Stomach (tissue), 9 donors: ENCODE measurements around the gene IL1R2. TPM values are rescaled to one million over a fixed set of nuclear protein-coding genes. Genes with fewer than 3 reads are reported as not detected.

Source experiments
- DNase-seq, 2 donors: peaks; one replicate each; pipeline versions ENCODE4 v3.0.0 to v3.0.0-alpha.2; 2013 to 2019
- H3K27ac ChIP-seq, 5 donors: fragments of 200-600 bp in 4 of 5; sonication (generic) in 4 of 5; one replicate each; pipeline ENCODE4 v1.5.1; 2013 to 2019; ENCODE audit warnings: mild to moderate bottlenecking in 1 of 5, moderate library complexity in 1 of 5
- H3K27me3 ChIP-seq, 3 donors: fragments of 200-600 bp; sonication (generic); one replicate each; pipeline ENCODE4 v1.5.1; 2017 to 2019; ENCODE audit warnings: mixed run types in 1 of 3
- H3K36me3 ChIP-seq, 4 donors: fragments of 200-600 bp; sonication (generic); 1 replicate in 3 of 4; 2 replicates in 1 of 4; pipeline ENCODE4 v1.5.1; 2016 to 2019
- H3K4me1 ChIP-seq, 4 donors: fragments of 200-600 bp; sonication (generic); one replicate each; pipeline ENCODE4 v1.5.1; 2016 to 2019
- H3K4me3 ChIP-seq, 4 donors: fragments of 200-600 bp; sonication (generic) in 3 of 4; one replicate each; pipeline ENCODE4 v1.5.1; 2016 to 2019; ENCODE audit warnings: mild to moderate bottlenecking in 1 of 4
- H3K9me3 ChIP-seq, 4 donors: fragments of 200-600 bp; sonication (generic); one replicate each; pipeline ENCODE4 v1.5.1; 2016 to 2019
- EP300 ChIP-seq: sonication (generic); formaldehyde crosslinking; IDR thresholded peaks from one replicate; pipeline ENCODE4 v1.6.1; 2017; ENCODE audit warnings: antibody characterized with exemption
- POLR2A ChIP-seq, 4 donors: fragments of 450-650 bp; IDR thresholded peaks; one replicate each; pipeline ENCODE4 v1.6.1; 2016; ENCODE audit warnings: antibody characterized with exemption in 4 of 4, control low read depth in 2 of 4, mild to moderate bottlenecking in 1 of 4, moderate library complexity in 1 of 4
- POLR2AphosphoS5 ChIP-seq, 3 donors: sonication (generic); formaldehyde crosslinking; IDR thresholded peaks; one replicate each; pipeline ENCODE4 v1.6.1; 2016; ENCODE audit warnings: antibody characterized with exemption in 3 of 3
- WGBS, 5 donors: extraction: QIAGEN DNeasy Blood & Tissue Kit in 3 of 5; methylation state at CpG; one replicate each; pipeline versions ENCODE4 v1.1.5 to v1.1.7; 2013 to 2018; 5-methylcytosine and 5-hydroxymethylcytosine counted together
- intact Hi-C: fragments of 100-400 bp; cut with DNase I; formaldehyde crosslinking; loops from one replicate; pipeline ENCODE4 v1.15.1; 2023; ENCODE audit warnings: low total_unique reads
- polyA plus RNA-seq, 3 donors: library from polyadenylated mRNA; stranded (reverse); fragments of 200-250 nt; gene quantifications; one replicate each; pipeline ENCODE4 v1.2.3, GENCODE V29; 2013
- total RNA-seq, 5 donors: library from RNA; depleted of rRNA; stranded (reverse); fragments of >200 nt; gene quantifications; one replicate each; pipeline versions ENCODE4 v1.1.0 to v1.2.3, GENCODE V29; 2014 to 2016
- TF ChIP-seq, protein P1 (sequence below), 7 experiments: fragments of 450-650 bp in 4 of 7; fragments of 200-600 bp in 3 of 7; sonication (generic) in 3 of 7; IDR thresholded peaks; one replicate each; pipeline ENCODE4 v1.5.1; 2016 to 2019; ENCODE audit warnings: antibody characterized with exemption in 7 of 7, control low read depth in 2 of 7, mild to moderate bottlenecking in 1 of 7
- donor health status: healthy with polysubstance abuse.
- donor health status: Bipolar disorder and iron deficiency.
- donor health status: healthy.

IL1R2 gene
- total and polyA plus RNA-seq, 8 donors = 2.3 to 111 (median 24.8) TPM

GRCh38 chr2:102063487-102063911, 71.7 kb downstream of the IL1R2 start:
- H3K27me3 ChIP-seq = no peaks in the 10 kb centered on the region
- peaks cover 41 to 66% (median 49%) of the 10 kb centered on the region in 4 donors for H3K4me1 ChIP-seq
- peak overlapping the region; percentile 80 to 97 (median 94) for H3K27ac ChIP-seq
- no peaks in the 10 kb centered on the region for H3K36me3 ChIP-seq
- H3K4me3 ChIP-seq = no peak overlapping the region
- 24 to 32% (median 25%) methylated on average over 6 of the region's 6 CpGs for WGBS, 5 donors
- DNase-seq = peak; percentile 76 to 81
- TF ChIP-seq POLR2AphosphoS5 (IDR thresholded peaks at IDR 0.05) (peak in 2 of 3 donors; percentile 53 to 90), EP300 (peak; percentile 8), POLR2A (IDR thresholded peaks at IDR 0.05) (no peak)
- TF ChIP-seq, protein P1, sequence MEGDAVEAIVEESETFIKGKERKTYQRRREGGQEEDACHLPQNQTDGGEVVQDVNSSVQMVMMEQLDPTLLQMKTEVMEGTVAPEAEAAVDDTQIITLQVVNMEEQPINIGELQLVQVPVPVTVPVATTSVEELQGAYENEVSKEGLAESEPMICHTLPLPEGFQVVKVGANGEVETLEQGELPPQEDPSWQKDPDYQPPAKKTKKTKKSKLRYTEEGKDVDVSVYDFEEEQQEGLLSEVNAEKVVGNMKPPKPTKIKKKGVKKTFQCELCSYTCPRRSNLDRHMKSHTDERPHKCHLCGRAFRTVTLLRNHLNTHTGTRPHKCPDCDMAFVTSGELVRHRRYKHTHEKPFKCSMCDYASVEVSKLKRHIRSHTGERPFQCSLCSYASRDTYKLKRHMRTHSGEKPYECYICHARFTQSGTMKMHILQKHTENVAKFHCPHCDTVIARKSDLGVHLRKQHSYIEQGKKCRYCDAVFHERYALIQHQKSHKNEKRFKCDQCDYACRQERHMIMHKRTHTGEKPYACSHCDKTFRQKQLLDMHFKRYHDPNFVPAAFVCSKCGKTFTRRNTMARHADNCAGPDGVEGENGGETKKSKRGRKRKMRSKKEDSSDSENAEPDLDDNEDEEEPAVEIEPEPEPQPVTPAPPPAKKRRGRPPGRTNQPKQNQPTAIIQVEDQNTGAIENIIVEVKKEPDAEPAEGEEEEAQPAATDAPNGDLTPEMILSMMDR (IDR thresholded peaks at IDR 0.05) = no peak
- H3K9me3 ChIP-seq = peaks cover 0 to 6% (median 0%) of the 10 kb centered on the region in 4 donors
- intact Hi-C loops = no loop called here

GRCh38 chr2:102063941-102064678, 72.3 kb downstream of the IL1R2 start:
- peak; percentile 98 for TF ChIP-seq EP300
- no peak for TF ChIP-seq POLR2A (IDR thresholded peaks at IDR 0.05)
- peak; percentile 91 to 99 (median 95) for TF ChIP-seq POLR2AphosphoS5 (IDR thresholded peaks at IDR 0.05)
- intact Hi-C loops = no loop called here
- peaks cover 42 to 64% (median 54%) of the 10 kb centered on the region in 4 donors for H3K4me1 ChIP-seq

GRCh38 chr2:102064679-102065674, 73.2 kb downstream of the IL1R2 start:
- Histone ChIP-seq H3K9me3 (peaks cover 0 to 6% (median 0%) of the 10 kb centered on the region in 4 donors), H3K4me3 (peak overlapping the region in 1 of 4 donors; percentile 3), H3K4me1 (peaks cover 50 to 69% (median 62%) of the 10 kb centered on the region in 4 donors), H3K27ac (peak overlapping the region; percentile 42 to 97 (median 94)), H3K27me3 (no peaks in the 10 kb centered on the region), H3K36me3 (no peaks in the 10 kb centered on the region)
- intact Hi-C loops = no loop called here
- DNase-seq = peak in 1 of 2 donors; percentile 63
- TF ChIP-seq EP300 (no peak), POLR2A (IDR thresholded peaks at IDR 0.05) (no peak), POLR2AphosphoS5 (IDR thresholded peaks at IDR 0.05) (no peak)
- TF ChIP-seq, protein P1 (IDR thresholded peaks at IDR 0.05) = no peak
- WGBS, 5 donors = 67 to 74% (median 73%) methylated on average over 17 of the region's 17 CpGs

More at GRCh38 chr2:102063941-102064678, 72.3 kb downstream of the IL1R2 start:
- peak; percentile 81 to 92 for DNase-seq
- H3K36me3 ChIP-seq = no peaks in the 10 kb centered on the region
- peak overlapping the region in 1 of 4 donors; percentile 3 for H3K4me3 ChIP-seq
- H3K9me3 ChIP-seq = peaks cover 0 to 6% (median 0%) of the 10 kb centered on the region in 4 donors
- WGBS, 5 donors = 8 to 23% (median 12%) methylated on average over 7 to 9 of the region's 9 CpGs
- H3K27ac ChIP-seq = peak overlapping the region; percentile 80 to 97 (median 94)
- H3K27me3 ChIP-seq = no peaks in the 10 kb centered on the region

DNA sequence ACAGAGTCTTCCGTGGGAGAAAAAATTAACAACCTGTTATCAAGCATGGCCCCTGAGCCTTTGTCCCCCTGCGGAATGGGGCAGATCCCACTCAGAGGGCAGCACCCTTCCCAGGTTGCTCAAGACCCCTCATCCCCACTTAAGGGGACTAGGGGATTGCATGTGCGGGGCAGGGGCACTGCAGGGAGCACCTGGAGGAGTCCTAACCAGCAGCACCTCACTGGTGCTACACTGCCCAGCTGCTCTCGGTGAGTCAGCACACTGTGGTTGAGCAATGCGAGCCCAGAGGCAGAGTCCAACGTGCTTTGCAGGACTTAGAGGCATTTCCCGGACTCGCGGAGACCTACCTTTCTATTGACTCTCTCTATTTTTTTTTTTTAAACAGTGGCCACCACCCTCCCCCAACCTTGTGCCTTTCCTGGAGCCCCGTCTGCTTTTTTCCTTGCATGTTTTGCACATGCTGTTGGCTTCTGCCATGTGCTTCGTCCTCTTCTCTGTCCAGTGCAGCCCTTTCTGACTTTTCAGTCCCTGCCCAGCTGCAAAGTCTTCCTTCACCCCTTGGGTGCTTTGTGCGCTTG, 74.0 kb downstream of the IL1R2 start:
- Histone ChIP-seq H3K9me3 (peaks cover 0 to 6% (median 0%) of the 10 kb centered on the region in 4 donors), H3K4me3 (no peak overlapping the region), H3K27me3 (no peaks in the 10 kb centered on the region), H3K36me3 (no peaks in the 10 kb centered on the region), H3K4me1 (peaks cover 56 to 73% (median 66%) of the 10 kb centered on the region in 4 donors), H3K27ac (peak overlapping the region in 4 of 5 donors; percentile 92 to 97 (median 95))
- WGBS, 5 donors = 59 to 75% (median 70%) methylated on average over 11 to 12 of the region's 12 CpGs
- intact Hi-C loops = no loop called here
- DNase-seq = peak in 1 of 2 donors; percentile 57
- no peak for TF ChIP-seq EP300
- peak in 1 of 3 donors; percentile 50 for TF ChIP-seq POLR2AphosphoS5 (IDR thresholded peaks at IDR 0.05)
- TF ChIP-seq, protein P1 (IDR thresholded peaks at IDR 0.05) = no peak
